ENCODE results near the gene ZNF654. TPM values are rescaled to one million over a fixed set of nuclear protein-coding genes. Genes with fewer than 3 reads are reported as not detected.

Gene ZNF654
- total and polyA plus RNA-seq, 2 of the 13 experiments (the other 11 are each of a cell fraction or from before 2014, with no cell fraction given), result 1.8 to 4.1 TPM

DNA sequence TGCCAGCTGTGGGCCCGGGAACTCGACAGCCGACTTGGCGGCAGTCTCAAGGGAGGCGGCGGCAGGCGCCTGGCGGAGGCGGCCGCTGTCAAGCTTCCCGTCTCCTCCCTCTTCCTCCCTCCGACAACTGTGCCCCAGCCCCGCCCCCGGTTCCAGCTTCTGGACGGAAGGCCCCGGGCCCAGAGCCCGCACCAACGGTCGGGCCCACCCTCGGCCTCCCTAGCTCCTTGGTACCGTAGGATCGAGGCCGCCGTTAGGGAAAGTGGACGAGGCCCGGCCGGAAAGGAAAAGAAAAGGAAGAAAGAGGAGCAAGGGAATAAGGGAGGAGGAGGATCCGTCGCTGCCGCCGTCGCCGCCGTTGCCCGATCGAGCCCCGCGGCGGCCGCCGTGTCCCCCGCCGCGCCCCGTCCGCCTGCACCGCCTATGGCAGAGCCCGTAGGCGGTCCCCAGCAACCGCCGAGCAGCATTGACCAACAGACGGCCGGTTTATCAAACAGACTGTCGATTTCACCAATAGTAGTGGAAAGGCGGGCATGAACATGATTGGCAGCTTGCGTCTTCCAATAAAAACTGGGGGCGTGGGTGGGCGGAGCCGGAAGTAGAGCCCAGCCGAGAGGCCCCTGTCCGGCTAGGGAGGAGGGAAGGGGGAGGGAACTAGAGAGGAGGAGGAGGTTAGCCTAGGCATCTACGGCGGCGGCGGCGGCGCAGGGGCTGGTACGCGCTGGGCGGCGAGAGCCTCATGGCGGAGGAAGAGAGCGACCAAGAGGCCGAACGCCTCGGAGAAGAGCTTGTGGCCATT is at the start of gene ZNF654, which contains the start of gene CGGBP1 (continued):
- TF ChIP-seq, protein P1, sequence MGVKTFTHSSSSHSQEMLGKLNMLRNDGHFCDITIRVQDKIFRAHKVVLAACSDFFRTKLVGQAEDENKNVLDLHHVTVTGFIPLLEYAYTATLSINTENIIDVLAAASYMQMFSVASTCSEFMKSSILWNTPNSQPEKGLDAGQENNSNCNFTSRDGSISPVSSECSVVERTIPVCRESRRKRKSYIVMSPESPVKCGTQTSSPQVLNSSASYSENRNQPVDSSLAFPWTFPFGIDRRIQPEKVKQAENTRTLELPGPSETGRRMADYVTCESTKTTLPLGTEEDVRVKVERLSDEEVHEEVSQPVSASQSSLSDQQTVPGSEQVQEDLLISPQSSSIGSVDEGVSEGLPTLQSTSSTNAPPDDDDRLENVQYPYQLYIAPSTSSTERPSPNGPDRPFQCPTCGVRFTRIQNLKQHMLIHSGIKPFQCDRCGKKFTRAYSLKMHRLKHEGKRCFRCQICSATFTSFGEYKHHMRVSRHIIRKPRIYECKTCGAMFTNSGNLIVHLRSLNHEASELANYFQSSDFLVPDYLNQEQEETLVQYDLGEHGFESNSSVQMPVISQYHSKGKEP (CRISPR knock-in tag; IDR thresholded peaks at IDR 0.05), result no peak
- TF ChIP-seq, protein P2, sequence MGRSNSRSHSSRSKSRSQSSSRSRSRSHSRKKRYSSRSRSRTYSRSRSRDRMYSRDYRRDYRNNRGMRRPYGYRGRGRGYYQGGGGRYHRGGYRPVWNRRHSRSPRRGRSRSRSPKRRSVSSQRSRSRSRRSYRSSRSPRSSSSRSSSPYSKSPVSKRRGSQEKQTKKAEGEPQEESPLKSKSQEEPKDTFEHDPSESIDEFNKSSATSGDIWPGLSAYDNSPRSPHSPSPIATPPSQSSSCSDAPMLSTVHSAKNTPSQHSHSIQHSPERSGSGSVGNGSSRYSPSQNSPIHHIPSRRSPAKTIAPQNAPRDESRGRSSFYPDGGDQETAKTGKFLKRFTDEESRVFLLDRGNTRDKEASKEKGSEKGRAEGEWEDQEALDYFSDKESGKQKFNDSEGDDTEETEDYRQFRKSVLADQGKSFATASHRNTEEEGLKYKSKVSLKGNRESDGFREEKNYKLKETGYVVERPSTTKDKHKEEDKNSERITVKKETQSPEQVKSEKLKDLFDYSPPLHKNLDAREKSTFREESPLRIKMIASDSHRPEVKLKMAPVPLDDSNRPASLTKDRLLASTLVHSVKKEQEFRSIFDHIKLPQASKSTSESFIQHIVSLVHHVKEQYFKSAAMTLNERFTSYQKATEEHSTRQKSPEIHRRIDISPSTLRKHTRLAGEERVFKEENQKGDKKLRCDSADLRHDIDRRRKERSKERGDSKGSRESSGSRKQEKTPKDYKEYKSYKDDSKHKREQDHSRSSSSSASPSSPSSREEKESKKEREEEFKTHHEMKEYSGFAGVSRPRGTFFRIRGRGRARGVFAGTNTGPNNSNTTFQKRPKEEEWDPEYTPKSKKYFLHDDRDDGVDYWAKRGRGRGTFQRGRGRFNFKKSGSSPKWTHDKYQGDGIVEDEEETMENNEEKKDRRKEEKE (IDR thresholded peaks at IDR 0.05), result no peak
- TF ChIP-seq FOSL1 (CRISPR knock-in tag; IDR thresholded peaks at IDR 0.05; ENCODE audit: borderline replicate concordance) (no peak), FOXA1 (IDR thresholded peaks at IDR 0.05) (no peak), FOXA1 (CRISPR knock-in tag; IDR thresholded peaks at IDR 0.05) (no peak), TRIM24 (CRISPR knock-in tag; IDR thresholded peaks at IDR 0.05) (no peak), MXI1 (IDR thresholded peaks at IDR 0.05; ENCODE audit: borderline replicate concordance, low read depth, low read length) (peak; percentile 37; the same call in 1 of the 3 replicates), MAFF (IDR thresholded peaks at IDR 0.05; ENCODE audit: low read depth, low read length) (no peak), CBX5 (CRISPR knock-in tag; IDR thresholded peaks at IDR 0.05; ENCODE audit: borderline replicate concordance) (no peak; the same call in 1 of the 2 replicates), ZNF792 (CRISPR knock-in tag; IDR thresholded peaks at IDR 0.05) (no peak; the same call in 1 of the 2 replicates), CCDC6 (CRISPR knock-in tag; IDR thresholded peaks at IDR 0.05) (no peak)
- TF ChIP-seq, protein P3, sequence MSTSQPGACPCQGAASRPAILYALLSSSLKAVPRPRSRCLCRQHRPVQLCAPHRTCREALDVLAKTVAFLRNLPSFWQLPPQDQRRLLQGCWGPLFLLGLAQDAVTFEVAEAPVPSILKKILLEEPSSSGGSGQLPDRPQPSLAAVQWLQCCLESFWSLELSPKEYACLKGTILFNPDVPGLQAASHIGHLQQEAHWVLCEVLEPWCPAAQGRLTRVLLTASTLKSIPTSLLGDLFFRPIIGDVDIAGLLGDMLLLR (CRISPR knock-in tag; IDR thresholded peaks at IDR 0.05), result no peak
- TF ChIP-seq, protein P4, sequence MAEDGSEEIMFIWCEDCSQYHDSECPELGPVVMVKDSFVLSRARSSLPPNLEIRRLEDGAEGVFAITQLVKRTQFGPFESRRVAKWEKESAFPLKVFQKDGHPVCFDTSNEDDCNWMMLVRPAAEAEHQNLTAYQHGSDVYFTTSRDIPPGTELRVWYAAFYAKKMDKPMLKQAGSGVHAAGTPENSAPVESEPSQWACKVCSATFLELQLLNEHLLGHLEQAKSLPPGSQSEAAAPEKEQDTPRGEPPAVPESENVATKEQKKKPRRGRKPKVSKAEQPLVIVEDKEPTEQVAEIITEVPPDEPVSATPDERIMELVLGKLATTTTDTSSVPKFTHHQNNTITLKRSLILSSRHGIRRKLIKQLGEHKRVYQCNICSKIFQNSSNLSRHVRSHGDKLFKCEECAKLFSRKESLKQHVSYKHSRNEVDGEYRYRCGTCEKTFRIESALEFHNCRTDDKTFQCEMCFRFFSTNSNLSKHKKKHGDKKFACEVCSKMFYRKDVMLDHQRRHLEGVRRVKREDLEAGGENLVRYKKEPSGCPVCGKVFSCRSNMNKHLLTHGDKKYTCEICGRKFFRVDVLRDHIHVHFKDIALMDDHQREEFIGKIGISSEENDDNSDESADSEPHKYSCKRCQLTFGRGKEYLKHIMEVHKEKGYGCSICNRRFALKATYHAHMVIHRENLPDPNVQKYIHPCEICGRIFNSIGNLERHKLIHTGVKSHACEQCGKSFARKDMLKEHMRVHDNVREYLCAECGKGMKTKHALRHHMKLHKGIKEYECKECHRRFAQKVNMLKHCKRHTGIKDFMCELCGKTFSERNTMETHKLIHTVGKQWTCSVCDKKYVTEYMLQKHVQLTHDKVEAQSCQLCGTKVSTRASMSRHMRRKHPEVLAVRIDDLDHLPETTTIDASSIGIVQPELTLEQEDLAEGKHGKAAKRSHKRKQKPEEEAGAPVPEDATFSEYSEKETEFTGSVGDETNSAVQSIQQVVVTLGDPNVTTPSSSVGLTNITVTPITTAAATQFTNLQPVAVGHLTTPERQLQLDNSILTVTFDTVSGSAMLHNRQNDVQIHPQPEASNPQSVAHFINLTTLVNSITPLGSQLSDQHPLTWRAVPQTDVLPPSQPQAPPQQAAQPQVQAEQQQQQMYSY (CRISPR knock-in tag; IDR thresholded peaks at IDR 0.05), result no peak
- TF ChIP-seq, protein P5, sequence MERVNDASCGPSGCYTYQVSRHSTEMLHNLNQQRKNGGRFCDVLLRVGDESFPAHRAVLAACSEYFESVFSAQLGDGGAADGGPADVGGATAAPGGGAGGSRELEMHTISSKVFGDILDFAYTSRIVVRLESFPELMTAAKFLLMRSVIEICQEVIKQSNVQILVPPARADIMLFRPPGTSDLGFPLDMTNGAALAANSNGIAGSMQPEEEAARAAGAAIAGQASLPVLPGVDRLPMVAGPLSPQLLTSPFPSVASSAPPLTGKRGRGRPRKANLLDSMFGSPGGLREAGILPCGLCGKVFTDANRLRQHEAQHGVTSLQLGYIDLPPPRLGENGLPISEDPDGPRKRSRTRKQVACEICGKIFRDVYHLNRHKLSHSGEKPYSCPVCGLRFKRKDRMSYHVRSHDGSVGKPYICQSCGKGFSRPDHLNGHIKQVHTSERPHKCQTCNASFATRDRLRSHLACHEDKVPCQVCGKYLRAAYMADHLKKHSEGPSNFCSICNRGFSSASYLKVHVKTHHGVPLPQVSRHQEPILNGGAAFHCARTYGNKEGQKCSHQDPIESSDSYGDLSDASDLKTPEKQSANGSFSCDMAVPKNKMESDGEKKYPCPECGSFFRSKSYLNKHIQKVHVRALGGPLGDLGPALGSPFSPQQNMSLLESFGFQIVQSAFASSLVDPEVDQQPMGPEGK (CRISPR knock-in tag; IDR thresholded peaks at IDR 0.05), result 0 out of 2 replicates have a peak, but pooled peaks have one; percentile 29
- TF ChIP-seq, protein P6, sequence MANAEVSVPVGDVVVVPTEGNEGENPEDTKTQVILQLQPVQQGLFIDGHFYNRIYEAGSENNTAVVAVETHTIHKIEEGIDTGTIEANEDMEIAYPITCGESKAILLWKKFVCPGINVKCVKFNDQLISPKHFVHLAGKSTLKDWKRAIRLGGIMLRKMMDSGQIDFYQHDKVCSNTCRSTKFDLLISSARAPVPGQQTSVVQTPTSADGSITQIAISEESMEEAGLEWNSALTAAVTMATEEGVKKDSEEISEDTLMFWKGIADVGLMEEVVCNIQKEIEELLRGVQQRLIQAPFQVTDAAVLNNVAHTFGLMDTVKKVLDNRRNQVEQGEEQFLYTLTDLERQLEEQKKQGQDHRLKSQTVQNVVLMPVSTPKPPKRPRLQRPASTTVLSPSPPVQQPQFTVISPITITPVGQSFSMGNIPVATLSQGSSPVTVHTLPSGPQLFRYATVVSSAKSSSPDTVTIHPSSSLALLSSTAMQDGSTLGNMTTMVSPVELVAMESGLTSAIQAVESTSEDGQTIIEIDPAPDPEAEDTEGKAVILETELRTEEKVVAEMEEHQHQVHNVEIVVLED (CRISPR knock-in tag; IDR thresholded peaks at IDR 0.05; ENCODE audit: borderline replicate concordance), result peak; percentile 64; the same call in 1 of the 2 replicates

All from HepG2 (cell line).